Measurements from ENCODE around the gene PLPPR1.

Gene PLPPR1

DNA sequence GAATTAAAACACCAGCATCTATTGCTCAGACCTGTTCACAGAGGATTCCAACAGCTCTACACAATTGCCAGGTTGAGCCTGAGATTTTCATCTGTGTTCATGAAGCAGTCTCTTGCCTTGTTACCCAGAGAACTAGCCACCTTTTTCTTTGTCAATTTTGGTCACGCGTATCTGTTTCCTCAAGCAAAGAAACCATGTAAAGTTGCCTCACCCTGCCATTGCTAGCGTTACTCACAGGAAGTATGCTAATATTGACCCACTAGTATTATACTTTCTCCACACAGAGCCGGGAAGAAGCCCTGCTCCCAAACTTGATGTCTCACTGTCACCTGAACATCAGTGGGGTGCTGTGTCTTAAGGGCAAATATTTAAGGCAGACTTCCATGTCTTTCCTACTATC lies 168.5 kb downstream of the PLPPR1 start:
- no peak for DNase-seq (ENCODE audit: insufficient read length, low spot score)
- FAIRE-seq = no peak

DNA sequence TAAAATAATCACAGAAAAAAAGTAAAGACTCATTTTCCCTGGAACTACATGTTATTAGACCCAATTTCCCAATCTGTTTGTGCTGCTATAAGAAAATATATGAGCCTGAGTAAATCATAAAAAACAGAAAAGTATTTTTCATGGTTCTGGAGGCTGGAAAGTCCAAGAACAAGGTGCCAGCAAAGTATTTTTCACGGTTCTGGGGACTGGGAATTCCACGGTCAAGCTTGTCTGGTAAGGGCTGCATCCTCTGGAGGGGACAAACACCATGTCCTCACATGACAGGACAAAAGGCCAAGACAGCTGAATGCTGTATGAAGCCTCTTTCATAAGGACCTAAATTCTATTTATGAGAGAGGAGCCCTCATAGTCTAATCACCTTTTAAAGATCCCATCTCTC lies 172.3 kb downstream of the PLPPR1 start:
- FAIRE-seq (no peak), DNase-seq (ENCODE audit: insufficient read length, low spot score) (no peak)

- FAIRE-seq = no peak
- no peak for DNase-seq (ENCODE audit: insufficient read length, low spot score)
Measured at GRCh38 chr9:101201630-101202029, 173.1 kb downstream of the PLPPR1 start.

GRCh38 chr9:101209670-101210069 lies 181.1 kb downstream of the PLPPR1 start:
- FAIRE-seq = no peak
- DNase-seq (ENCODE audit: insufficient read length, low spot score) = no peak

DNA sequence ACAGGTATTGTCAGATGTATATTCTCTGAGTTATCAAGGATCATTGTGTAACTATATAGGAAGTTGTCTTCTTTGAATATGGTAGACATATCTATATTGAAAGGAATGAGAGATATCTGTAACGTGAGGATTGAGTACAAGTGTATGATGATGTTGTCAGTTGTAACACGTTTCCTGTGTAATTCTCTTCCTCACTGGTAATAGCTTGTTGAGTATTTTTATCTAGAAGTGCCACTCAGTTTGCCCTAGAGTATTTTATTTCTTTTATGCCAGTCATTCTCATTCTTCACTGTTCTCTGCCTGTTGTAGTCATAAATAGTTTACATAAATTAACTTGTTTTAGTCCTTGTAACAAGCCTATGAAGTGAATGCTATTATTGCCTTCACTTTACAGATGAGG lies 184.1 kb downstream of the PLPPR1 start:
- no peak for DNase-seq (ENCODE audit: insufficient read length, low spot score)
- no peak for FAIRE-seq

DNA sequence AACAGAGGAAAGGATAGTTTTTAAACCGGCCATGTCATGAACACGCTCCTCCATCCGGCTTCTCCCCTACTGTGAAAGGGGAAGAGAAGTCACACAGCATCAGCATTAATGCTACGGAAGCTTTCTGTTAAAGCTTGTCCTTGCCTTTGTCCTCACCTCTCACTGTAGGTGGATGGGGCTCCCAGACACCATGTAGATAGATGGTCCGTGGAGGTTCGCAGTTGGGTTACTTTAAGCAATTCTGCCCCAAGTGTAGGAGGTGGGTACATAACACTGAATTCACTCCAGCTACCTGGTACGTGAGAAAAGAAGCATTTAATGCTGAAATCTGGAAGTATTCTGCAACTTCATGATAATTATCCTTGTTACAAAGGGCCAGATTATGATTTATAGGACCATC lies 190.5 kb downstream of the PLPPR1 start:
- FAIRE-seq (no peak), DNase-seq (ENCODE audit: insufficient read length, low spot score) (no peak)

GRCh38 chr9:101220341-101220740 lies 191.8 kb downstream of the PLPPR1 start:
- DNase-seq (ENCODE audit: insufficient read length, low spot score) (no peak), FAIRE-seq (no peak)

- DNase-seq (ENCODE audit: insufficient read length, low spot score) (no peak), FAIRE-seq (no peak)
Measured at GRCh38 chr9:101225271-101225670, 196.7 kb downstream of the PLPPR1 start.

DNA sequence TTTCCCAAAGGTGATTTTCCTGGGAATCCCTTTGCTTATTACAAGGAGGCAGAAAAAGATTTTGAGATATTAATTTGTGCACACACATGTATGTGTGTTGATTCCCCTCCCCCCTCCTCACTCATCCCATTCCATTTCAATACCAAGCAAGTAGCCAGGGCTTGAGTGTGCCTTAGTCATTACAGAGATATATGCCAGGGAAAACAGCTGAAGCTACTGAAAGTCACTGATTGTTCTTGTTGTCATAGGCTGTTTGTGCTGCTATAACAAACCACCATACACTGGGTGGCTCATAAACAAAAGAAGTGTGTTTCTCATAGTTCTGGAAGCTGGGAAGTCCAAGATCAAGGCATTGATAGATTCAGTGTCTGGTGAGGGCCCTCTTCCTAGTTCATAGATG lies 197.6 kb downstream of the PLPPR1 start:
- FAIRE-seq = no peak
- no peak for DNase-seq (ENCODE audit: insufficient read length, low spot score)

DNA sequence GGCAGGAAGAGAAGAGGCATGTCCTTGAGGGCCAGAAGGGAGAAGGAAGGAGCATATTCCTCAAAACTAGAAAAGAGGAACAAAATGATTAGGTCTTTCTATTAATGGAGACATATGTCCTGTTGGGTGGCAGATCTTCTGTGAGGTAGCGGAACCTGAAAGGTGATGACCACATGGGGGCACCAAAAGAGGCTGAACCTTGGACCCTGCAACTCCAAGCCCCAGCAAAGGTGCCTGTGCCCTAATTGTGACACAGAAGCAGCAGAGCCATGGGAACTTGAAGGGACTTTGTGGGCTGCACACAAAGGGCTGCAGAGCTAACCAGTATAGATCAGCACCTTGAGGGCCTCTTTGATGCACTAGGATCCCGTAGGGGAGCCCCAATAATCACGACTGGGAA lies 198.3 kb downstream of the PLPPR1 start:
- no peak for FAIRE-seq

DNA sequence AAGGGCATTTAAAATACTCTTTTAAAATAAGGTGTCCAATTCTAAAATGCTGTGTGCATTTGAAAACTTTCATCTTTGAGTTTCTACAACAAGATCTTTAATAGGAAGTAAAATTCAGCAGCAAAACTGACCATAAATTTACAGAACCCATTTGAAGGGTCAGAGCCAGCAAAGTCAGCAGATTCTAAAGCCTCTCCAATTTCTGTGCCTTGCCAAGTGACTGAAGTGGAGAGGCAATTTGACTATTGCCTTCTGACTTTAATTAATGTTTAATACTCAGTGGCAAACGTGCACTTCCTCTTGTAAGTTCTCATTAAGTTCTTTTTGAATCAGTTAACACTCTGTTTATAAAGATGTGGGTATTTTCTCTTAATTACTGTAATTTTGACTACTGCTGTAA lies 201.1 kb downstream of the PLPPR1 start:
- no peak for FAIRE-seq
- no peak for DNase-seq (ENCODE audit: insufficient read length, low spot score)

More for the DNA sequence above, 198.3 kb downstream of the PLPPR1 start:
- no peak for DNase-seq (ENCODE audit: insufficient read length, low spot score)

GRCh38 chr9:101232405-101232977 lies 204.0 kb downstream of the PLPPR1 start:
- DNase-seq (ENCODE audit: insufficient read length, low spot score) = no peak
- FAIRE-seq = no peak

GRCh38 chr9:101235105-101235866 lies 206.8 kb downstream of the PLPPR1 start:
- peak; percentile 8 for DNase-seq (ENCODE audit: insufficient read length, low spot score)
- no peak for FAIRE-seq

DNA sequence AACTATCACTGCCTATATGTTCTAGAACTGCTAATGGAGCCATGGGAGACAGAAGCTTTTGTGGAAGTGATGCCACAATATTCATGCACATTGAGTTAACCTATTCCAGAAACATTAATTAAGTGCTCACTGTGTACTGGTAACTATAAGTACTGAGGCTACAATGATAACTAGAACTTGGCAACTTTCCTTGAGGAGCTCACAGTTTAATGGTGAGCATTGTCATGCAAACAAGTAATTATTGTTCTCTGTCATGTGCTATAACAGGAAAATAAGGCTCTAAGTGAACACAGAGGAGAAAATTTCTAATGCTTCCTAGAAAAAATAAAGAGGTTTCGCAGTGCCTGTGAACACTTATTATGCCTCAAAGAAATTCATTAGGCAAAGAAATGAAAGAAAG lies 214.1 kb downstream of the PLPPR1 start:
- no peak for FAIRE-seq
- DNase-seq (ENCODE audit: insufficient read length, low spot score) = no peak

GRCh38 chr9:101246691-101247090 lies 218.2 kb downstream of the PLPPR1 start:
- FAIRE-seq (no peak), DNase-seq (ENCODE audit: insufficient read length, low spot score) (no peak)

GRCh38 chr9:101247297-101247696 lies 218.8 kb downstream of the PLPPR1 start:
- no peak for DNase-seq (ENCODE audit: insufficient read length, low spot score)
- FAIRE-seq = no peak

- FAIRE-seq = no peak
Measured at GRCh38 chr9:101254733-101255433, 226.4 kb downstream of the PLPPR1 start.

GRCh38 chr9:101264727-101265126 lies 236.2 kb downstream of the PLPPR1 start:
- no peak for DNase-seq (ENCODE audit: insufficient read length, low spot score)
- no peak for FAIRE-seq

More at GRCh38 chr9:101254733-101255433, 226.4 kb downstream of the PLPPR1 start:
- no peak for DNase-seq (ENCODE audit: insufficient read length, low spot score)

DNA sequence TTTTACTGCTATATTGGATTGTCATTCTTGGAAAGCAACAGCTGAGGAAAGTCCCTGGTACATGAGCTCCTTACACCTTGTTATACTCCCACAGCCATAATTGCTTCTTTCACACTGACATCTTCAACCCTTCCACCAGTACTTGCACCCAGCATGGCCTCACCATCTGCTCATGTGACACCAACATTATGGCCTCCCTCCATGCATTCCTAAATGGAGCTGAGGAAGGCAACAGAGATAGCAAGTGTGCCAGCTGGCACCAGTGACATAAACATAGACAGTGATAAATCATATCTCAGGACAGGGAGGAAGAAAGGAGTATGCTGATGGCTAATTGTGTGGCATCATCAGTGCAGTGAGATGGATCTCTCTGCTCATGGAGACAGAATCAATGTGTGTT lies 236.7 kb downstream of the PLPPR1 start:
- FAIRE-seq (no peak), DNase-seq (ENCODE audit: insufficient read length, low spot score) (no peak)

GRCh38 chr9:101268426-101268825 lies 239.9 kb downstream of the PLPPR1 start:
- DNase-seq (ENCODE audit: insufficient read length, low spot score) (no peak), FAIRE-seq (no peak)

DNA sequence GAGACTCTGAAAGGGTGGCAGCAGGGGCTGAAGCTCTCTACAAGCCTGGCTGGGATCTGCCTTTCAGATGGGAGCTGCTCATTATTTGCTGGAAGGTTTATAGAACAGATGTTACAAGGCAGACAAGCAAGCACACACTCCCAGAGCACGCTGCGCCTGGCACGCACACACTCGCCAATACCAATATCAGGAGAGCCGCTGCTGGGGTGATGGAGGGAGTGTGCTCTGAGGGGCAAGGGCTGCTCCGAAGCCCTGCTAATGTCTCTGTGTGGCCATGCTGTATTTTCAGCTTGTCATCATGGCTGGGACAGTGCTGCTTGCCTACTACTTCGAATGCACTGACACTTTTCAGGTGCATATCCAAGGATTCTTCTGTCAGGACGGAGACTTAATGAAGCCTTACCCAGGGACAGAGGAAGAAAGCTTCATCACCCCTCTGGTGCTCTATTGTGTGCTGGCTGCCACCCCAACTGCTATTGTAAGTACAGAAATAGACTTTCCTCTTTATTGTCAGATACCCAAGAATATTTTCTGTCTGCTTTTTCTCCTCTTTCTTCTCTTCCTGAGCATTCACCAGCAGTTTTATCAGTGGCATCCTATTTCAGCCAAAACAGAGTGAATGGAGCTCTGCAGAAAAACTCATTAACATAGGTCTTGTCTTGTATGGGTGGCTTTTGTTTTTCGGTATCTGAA lies 241.2 kb downstream of the PLPPR1 start:
- DNase-seq (ENCODE audit: insufficient read length, low spot score) = no peak
- FAIRE-seq = no peak
